Measurements from ENCODE around the gene ARF6.

GRCh38 chr14:49853158-49853477 is 39.8 kb upstream of the ARF6 start:
- TF ChIP-seq ZNF8 (CRISPR knock-in tag; IDR thresholded peaks at IDR 0.05) (no peak), SNAI2 (CRISPR knock-in tag; IDR thresholded peaks at IDR 0.05) (no peak)
